Inflammatory macrophage (primary cell): Measurements from ENCODE around the gene KIF1B.
A peak's percentile ranks its signal among the peaks of the same experiment; 100 is the strongest.
"Not testable (repeated sequence)": the region's sequence is repeated elsewhere in the genome, so short reads cannot be mapped to it uniquely, and the experiment has no call there.

Experiments
- DNase-seq, 2 donors: peaks; one replicate each; pipeline ENCODE4 v3.0.0-alpha.2; 2020 to 2022

KIF1B gene

DNA sequence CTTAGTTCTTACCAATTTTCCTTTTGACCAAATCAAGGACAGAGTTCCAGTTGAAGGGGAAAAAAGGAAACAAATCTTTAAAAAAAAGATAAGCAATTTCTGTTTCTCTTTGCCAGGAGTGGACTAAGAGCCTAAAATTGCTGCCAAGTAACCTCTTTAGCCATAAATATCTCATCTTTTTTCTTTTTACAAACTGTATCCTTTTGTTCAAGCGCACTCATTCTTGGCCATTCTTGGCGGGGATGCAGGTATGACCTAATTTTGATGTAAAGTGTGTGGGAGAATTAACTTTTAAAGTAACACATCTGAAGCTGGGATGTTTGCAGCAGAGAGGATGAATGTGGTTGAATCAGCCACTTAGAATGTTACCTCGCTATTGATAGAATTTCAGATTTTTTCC is 13.4 kb upstream of the KIF1B start:
- DNase-seq, result no peak

DNA sequence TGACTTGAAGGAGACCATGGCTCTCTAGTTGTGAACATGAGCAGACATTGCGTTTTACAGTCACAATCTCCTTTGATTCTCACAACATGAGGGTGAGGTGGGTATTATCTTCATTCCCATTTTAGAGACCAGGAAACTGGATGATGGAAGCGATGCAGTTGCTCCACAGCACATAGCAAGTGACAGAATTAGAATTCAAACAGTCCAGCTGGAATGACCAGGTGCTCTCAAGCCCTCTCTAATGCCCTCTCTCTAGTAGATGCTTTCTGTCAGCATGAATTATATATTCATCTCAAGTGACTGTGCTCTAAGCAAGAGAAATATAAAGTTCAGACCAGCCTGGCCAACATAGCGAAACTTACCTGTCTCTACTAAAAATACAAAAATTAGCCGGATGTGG is 9.8 kb upstream of the KIF1B start:
- DNase-seq, result no peak

DNA sequence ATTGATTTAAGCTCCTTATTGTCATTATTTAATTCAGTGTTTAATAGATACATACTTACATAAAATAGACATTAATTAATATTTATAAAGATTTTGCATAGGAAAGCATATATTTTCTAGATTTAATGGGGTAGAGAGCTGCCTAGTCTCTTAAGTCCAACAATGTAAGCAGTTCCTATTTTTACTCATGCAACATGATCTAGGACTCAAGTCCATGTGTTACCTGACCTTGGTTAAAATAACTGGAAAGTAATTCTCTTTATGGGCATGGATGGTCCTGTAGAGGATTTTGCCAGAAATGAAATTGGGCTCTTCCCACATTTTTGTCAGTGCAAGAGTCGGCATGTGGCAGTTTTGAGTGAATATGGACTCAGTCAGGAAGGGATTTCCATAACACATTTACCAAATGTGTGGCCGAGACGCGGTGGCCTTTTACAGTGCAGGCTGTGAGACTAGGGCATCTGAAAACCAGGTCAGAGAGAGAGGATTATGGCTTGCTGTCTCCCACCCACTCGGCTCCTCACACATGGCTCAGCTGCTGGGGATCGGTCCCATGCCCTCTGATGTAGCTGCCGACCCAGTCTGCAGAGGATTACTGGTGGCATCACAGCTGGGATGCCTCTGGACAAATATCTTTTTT is 6.2 kb upstream of the KIF1B start:
- DNase-seq, result no peak

DNA sequence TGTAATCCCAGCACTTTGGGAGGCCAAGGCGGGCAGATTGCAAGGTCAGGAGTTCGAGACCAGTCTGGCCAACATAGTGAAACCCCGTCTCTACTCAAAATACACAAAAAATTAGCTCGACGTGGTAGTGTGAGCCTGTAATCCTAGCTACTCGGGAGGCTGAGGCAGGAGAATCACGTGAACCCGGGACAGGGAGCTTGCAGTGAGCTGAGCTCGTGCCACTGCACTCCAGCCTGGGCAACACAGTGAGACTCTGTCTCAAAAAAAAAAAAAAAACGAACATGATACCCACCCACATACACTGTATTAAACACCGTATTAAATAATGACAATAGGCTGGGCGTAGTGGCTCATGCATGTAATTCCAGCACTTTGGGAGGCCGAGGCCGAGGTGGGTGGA is 5.2 kb upstream of the KIF1B start:
- DNase-seq, result not testable (repeated sequence)

DNA sequence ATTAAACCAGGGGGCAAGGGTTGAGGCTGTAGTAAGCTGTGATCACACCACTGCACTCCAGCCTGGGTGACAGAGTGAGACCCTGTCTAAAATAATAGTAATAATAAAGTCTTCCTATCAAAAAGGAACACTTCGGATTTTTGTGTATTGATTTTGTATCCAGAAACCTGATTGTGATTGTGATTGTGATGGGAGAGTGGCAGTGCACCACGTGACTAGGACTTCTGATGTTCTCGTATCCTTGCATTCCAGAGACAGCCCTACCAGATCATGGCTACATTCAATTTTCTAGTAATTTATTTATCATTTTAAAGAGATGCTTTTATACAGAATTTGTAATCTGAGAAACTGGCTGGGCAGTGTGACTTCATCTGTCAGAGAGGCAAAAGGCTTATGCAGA is 2.6 kb upstream of the KIF1B start:
- DNase-seq, result no peak

DNA sequence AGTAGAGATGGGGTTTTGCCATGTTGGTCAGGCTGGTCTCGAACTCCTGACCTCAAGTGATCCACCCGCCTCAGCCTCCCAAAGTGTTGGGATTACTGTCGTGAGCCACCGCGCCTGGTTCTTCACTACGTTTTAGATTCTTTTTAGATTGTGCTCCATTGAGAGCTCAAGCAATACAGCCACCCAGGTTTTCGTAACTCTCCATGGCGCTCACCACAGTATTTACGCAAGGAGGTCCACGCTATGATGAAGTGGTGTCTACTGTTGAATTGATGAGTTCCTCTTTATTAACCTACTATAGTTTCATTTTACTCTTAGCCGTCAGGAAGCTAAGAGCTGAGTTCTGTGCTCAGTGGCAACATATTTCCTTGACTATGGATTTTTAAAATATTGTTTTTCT is 1.8 kb upstream of the KIF1B start:
- peak; percentile 94 to 95 for DNase-seq

DNA sequence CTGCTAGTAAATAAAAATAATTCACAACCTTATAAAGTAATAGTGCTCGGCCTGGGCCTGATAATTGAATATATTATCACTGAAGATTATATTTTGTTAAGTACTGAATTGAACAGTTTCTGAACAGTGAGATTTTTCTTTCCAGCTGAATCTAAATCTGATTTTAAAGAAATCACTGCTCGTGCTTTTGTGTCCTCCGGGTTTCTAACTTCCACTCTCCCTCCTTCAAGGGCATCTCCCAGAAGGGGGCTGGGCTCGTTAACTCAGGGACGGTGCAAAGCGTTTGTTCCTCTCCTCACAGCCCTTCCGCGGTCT is 823 bp upstream of the KIF1B start:
- DNase-seq, result no peak

DNA sequence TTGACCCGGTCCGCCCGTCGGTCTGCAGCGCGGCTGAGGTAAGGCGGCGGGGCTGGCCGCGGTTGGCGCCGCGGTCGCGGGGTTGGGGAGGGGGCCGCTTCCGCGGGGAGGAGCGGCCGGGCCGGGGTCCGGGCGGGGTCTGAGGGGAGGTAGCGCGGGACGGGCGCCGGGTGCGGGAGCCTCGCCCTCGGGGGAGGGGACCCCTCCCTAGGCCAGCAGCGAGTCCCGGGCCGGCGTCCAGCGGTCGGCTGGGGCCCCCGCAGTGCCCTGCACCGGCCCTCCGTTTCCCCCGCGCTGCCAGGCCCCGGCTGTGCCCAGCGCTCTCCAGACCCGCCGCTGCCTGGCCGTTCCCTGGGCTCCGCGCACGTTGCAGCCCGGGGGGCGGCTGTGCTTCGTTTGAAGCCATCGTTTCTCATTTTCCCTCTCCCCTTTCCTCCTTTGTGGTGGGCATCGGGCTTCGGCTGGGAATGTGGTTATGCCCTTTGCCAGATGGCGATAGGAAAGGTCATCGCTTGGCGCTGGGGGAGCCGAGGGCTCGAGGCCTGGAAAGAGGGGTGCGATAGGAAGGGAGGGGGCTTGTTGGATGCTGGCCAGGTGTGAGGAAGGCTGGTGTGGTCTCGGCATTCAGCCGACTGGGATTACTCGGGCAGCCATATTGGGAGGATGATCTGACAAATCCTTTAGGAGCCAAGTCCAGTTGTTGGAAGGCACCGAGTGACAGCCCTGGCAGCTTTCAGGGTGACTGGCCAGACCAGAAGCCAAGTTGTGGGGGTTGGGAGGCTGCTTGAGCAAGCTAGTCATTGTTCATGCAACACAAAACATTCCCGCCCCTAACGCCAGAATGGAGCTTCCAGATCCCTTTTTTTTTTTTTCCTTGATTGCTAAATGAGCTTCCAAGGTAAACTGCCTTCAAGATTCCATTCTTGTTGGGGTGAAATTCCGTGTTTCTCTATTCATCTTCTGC is 753 bp downstream of the KIF1B start:
- DNase-seq, result peak; percentile 60 to 79

DNA sequence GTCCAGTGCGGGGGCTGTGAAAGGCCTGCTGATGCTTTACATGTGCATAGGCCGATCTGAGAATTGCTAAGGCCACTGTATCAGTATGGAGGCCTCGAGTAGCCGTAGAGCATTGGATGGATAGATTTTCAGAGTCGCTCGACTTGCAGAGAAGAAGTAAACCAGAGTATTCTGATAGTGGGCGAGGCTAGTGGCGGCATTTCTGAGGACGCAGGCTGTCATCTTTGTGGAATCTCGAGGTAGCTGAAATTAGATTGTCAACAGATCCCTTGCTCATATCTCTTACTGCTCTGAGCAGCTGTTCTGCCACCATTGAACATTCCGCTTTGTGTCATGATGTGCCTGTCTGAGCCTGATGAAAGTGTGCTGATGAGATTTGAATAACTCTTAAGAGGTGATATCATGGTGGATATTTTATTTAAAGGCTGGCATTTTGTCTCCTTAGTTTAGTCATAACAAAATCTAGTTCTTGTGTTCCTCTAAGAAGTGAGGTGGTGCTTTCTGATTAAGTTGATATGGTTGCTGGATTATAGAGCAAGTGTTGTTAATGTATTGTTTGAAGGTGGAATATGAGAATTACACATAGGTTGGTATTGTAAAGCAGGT is 1.5 kb downstream of the KIF1B start:
- no peak for DNase-seq

DNA sequence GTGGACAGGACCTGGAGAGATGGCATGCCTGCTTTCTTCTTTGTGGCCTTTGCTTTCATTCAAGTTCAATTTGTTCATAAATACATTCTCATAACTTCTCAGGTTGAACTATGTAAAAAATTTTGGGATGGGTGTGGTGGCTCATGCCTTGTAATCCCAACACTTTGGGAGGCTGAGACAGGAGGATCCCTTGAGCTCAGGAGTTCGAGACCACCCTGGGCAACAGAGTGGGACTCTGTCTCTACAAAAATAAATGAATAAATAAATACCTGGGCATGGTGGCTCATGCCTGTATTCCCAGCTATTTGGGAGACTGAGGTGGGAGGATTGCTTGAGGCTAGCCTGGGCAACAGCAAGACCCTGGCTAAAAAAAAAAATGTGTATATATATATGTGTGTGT is 2.1 kb downstream of the KIF1B start:
- no peak for DNase-seq

DNA sequence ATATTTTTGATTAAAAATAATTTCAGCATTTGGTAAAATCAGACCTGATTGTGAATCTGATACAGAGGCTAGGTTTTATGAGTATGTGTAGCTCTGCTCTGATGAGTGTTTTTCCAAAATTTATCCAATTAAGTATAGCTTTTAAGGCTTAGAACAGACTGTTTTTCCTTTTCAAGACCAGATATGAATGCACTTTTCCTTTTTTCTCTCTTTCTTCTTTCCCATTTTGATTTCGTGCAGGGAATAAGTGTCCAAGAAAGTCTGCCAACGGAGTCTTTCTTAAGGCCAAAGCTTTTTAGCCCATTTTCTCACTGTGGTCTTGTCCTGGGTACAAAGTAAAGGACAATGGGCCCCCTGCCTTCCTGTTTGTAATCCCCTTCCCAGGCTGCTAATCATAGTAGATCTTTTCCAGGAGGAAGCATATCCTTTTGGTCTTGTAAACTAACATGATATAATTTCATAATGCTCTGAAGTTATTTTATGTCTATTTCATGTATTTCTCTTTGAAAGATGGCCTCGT is 2.9 kb downstream of the KIF1B start:
- DNase-seq, result no peak

DNA sequence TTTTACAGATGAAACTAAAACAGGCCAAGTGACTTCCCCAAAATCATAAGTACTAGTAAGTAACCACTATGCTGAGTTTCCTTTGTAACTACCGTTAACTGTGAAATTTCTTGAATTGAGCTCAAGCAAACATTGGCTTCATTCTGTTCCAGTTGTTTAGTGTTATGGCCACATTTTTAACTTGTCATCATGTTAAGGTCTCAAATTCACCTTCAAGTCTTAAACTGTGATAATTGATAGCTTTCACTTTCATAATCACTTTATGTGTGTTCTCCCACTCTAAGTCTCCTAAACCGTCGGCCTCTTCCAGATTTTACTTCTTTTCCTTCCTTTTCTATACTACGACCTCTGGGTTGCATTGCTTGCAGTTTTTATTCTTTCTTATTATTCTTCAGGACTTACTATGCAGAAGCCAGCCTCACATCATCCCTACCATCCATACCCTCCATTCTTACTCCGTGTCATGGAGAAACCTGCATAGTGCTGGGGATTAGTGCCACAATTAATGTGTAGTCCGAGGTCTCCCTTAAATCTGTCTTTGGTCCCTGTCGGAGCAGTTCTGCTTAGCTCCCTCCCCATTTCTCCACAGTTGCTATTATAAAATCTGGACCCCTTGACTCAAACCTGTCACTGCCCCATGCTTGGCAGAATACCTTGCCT is 5.8 kb downstream of the KIF1B start:
- peak in 1 of 2 donors; percentile 41 for DNase-seq

DNA sequence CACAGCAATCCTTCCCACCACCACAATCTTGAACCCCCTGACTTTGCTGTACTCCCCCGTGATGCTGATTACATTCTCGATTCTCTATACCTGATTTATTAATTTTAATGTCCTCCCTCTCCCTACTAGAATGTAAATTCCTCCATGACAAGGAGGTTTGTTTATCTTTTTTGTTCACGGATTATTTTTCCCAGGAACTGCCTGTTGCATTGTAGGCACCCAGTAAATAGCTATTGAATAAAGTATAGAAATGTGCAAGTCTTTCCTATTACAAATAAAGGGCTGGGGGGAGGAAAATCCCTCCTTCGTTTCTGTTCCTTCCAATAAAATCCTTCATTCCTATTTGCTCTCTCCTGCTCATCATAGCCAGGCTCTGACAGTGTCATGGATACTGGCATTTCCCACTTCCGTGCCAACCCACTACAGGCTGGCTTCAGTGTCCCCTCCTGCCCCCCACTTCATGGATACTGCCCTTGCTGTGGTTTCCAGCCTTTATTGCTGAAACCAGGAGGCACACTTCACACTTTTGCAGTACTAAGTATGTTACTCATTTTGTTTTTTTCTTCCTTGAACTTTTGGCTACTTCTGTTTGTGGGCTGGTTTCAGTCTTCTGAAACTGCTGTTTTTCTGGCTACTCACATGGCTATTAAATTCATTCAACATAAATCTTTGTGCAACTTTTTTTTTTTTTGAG is 7.5 kb downstream of the KIF1B start:
- peak; percentile 69 to 83 for DNase-seq

DNA sequence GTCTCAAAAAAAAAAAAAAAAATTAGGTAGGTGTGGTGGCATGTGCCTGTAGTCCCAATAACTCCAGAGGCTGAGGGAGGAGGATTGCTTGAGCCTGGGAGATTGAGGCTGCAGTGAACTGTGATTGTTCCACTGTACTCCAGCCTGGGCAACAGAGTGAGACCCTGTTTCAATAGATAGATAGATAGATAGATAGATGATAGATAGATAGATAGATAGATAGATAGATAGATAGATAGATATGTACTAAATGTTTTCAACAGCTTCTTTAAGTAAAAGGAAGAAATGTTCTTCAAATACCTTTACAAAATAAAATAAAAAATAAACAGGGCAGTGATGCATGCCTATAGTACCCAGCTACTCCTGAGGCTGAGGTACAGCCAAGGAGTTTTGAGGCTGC is 9.8 kb downstream of the KIF1B start:
- no peak for DNase-seq

DNA sequence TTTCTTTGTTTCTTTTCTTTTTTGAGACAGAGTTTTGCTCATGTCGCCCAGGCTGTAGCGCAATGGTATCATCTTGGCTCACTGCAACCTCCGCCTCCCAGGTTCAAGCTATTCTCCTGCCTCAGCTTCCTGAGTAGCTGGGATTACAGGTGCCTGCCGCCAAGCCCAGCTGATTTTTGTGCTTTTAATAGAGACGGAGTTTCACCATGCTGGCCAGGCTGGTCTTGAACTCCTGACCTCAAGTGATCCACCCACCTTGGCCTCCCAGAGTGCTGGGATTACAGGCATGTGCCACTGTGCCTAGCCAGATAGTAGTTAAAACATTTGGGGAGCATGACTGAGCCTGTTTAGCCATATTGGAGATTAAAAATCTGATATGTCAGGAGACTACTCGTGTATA is 10.3 kb downstream of the KIF1B start:
- not testable (repeated sequence) for DNase-seq

DNA sequence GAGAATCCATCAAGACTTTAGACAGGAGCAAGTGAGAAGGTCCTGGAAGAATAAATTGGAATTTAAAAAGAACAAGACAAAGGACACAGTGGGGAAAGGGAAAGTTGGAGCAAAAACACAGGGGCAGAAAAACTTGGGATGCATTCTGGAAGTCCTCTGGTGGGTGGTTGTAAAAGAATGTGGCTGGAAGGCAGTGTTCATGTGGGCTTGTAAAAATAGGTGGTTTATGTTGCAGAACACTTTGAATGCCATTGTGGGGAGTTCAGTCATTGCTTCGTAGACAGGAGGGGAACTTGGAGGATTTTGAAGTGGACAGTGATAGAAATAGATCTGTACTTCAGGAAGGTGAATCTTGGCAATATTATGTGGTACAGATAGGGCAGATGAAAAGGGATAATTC is 15.2 kb downstream of the KIF1B start:
- no peak for DNase-seq

DNA sequence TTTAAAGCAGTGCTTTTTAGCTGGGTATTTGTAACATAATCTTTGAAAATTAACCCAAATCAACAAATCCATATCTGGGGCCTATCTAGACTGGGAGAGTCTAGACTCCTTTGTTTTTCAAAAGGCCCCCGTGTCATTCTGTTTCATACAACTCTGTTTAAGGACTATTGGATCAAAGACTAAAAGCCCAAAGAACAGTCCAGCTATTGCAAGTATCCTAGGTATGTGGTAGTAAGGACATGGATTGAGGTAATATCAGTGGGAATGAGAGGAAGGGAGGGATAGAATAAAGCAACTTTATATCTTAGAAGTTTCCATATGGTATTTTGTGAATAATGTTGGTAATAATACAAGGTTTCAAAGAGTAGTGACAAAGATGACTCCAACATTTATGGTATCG is 18.2 kb downstream of the KIF1B start:
- DNase-seq, result no peak

DNA sequence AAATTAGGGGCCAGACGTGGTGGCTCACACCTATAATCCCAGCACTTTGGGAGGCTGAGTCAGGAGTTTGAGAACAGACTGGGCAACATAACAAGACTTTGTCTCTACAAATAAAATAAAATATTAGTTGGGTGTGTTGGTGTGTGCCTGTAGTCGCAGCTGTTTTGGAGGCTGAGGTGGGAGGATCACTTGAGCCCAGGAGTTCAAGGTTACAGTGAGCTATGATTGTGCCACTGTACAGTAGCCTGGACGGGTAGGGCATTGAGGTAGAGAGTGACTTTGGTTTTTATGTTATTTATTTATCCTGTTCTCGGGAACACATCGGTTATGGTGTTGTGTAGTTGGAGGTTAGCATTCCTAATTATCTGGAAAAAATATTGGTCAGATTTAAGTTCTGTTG is 19.5 kb downstream of the KIF1B start:
- no peak for DNase-seq

DNA sequence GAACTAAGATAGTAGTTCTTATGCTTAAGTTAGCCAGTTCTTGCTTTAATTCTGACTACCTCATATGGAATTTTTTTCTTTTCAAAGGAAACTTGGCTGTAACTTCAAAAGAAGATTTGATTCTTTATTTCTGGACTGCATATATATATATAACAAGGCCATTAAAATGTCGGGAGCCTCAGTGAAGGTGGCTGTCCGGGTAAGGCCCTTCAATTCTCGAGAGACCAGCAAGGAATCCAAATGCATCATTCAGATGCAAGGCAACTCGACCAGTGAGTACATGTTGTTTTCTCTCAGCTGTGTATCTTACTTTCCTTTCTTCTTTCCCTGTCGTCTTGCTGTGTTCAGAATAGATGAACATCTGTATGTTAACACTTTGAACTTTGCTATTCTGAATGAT is 21.8 kb downstream of the KIF1B start:
- no peak for DNase-seq

DNA sequence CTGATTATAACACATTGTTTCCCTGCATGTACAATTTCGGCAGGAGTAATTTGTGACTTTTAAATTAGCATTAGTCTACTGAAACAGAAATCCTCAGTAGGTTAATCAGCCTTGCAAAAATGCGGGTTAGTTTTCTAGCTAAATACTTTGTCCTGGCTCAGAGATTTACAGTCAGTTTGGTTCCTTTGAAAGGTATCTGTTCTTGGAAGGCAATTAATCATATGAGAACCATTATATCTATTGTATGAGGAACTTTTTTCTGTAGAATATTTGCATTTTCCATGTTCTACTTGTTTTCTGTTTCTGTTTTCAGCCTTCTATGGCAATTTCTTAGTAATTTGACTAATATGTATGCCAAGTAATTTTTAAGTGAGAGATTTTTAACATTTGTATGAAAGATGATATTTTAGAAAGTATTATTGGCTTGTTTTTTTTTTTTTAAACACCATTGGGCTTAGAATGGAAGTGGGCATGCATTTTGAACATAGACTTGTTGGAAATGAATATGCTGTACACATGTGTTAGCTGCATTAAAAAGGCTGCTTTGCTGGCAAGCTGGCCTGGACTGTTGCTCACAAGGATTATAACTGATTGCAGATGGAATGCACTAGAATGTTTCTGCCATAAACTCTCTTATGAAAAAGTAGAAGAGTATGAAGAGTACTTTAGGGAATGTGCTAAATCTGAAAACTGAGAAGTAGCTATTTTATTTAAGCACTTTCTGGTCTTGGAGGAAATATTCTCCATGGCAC is 26.2 kb downstream of the KIF1B start:
- DNase-seq, result no peak

DNA sequence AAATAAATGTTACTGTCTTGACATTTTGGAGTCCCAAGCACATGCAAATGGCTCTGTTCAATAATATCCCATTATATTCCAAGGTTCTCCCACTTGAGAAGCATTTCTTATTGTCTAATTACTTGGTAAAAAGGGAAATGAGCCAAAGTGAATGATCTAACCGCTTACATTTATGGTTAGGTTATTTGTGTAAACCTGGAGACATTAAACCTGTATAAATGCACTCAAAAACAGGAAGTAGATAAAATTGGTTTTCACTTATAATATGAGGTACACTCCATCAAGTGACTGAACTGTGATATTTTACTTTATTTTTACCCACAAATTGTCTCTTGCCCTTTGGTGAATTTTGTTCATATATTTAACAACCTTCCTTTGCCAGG is 26.8 kb downstream of the KIF1B start:
- DNase-seq, result no peak

DNA sequence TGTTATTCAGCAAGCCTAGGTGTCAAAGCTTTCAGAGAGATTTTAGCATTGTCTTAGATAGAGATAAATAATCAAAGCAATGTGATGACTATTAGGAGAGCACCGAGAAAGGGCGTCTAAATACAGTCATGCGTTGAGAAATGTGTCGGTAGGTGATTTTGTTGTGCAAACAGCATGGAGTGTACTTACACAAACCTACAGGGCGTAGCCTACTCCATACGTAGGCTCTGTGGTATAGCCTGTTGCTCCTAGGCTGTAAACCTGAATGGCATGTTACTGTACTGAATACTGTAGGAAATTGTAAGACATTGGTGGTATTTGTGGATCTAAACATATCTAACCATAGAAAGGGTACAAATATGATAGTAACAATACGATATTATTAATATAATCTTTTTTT is 31.8 kb downstream of the KIF1B start:
- no peak for DNase-seq
